Hematopoietic multipotent progenitor cell treated with erythropoietin and hydrocortisone succinate and interleukin-3 and kit ligand, for 4 days (in vitro differentiated cells): Measurements from ENCODE around the gene RNF146.
"Not testable (repeated sequence)": the region's sequence is repeated elsewhere in the genome, so short reads cannot be mapped to it uniquely, and the experiment has no call there.

Experiments
- DNase-seq: peaks from one replicate; pipeline ENCODE4 v3.0.0-alpha.2; 2015

The RNF146 gene

DNA sequence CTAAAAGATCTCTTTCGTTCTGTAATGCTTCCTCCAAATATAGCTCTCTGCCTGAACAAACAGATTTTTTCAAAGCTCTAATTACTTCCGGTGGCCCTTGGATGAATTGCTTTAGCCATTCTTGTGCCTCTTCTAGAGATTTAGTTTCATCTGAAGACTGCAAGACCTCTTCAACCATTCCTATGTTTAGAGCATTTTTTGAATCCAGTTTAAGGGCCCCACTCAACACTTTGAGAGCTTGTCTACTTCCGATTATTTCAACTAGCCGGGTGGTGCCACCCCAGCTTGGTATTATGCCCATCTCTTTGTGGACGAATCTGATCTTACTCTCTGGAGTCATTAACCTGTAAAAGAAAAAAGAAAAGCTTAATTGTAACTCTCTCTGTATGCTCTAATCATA, 23.3 kb downstream of the RNF146 start:
- no peak for DNase-seq

DNA sequence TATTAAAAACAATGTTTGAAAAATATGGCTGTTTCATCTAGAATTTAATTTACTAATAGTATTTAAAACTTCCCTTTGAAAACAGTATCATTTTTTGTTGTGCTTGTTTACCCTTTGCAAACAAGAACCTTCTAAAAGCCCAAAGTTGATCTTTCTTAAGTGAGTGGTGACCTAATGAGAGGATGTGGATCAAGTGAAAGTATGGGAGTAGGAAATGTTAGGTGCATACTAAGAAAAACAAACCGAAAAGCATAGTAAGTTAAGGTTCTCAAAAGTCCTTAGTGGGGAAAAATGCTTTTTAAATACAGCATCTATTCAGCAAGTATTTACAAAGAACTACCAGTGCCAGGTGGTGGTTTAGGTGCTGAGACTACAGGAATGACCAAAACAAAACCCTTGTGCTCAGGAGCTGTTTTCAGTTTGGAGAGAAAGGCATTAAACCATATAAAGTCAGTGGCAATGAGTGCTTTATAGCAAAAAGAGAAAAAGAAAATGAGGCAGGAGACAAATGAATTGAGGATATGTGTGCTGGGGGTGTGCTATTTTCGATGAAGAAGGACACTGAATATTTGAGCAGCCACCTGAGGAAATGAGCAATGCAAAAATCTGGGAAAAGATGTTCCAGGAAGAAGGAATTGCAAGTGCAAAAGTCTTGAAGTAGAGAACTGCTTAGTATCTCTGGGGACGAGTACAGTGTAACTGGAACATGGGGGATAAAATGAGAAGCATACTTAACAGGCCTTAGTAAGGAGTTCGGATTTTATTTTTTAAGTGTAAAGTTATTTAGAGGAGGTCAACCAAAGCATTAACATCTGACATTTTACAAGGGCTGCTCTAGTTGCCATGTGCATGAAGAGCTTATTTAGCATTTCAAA, 24.0 kb downstream of the RNF146 start:
- no peak for DNase-seq

DNA sequence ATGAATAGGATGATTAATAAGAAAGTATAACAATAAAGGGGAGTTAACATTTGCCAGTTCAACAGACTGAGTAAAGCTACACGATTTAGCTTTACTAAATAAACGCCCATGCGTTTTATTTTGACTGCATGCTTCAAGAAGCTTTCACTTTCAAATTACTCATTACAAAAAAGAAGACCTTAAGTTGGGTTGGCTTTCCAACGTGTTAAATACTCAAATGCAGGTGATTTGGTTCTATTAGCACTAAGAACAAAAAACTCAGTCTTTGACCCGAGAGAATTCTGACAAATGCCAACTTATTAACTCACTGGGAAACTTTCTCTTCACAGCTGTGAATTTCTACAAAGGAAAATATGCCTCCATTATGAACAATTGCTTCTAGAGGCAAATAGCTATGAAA, 24.8 kb downstream of the RNF146 start:
- no peak for DNase-seq

DNA sequence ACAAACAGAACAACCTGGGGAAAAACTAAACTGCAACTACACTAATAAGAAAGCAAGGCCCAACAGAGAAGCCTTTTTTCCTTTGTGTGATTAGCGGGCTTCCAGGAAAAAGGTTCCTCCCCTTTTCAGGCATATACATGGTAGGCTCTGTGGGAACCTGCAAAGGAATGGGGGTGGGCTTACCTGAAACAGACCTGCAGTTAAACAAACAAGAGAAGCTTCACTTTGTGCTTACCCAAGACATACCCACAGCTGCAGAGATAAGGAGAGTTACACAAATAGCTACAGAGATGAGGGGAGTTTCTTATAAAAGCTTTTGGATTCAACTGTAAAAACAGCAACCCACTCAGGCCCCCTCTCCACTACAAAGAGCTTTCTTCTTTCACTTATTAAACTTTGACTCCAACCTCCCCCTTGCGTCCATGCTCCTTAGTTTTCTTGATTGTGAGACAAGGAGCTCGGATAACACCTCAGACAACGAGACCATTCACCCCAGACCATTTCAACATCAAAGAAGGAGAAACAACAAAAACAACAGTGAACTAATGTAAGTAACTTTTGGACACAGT, 30.9 kb downstream of the RNF146 start:
- no peak for DNase-seq

DNA sequence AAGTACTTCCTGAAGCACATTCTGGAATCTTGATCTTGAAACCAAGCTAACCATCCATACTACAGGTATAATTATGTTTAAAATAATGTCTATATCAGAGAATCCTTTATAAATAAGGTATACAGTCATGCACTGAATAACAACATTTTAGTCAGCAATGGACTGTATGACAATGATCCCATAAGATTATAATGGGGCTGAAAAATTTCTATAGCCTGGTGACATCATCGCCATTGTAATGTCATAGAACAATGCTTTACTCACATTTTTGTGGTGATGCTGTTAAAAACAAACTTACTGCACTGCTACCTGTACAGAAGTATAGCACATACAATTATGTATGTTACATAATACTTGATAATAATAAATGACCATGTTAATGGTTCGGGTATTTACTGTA, 31.8 kb downstream of the RNF146 start:
- no peak for DNase-seq

DNA sequence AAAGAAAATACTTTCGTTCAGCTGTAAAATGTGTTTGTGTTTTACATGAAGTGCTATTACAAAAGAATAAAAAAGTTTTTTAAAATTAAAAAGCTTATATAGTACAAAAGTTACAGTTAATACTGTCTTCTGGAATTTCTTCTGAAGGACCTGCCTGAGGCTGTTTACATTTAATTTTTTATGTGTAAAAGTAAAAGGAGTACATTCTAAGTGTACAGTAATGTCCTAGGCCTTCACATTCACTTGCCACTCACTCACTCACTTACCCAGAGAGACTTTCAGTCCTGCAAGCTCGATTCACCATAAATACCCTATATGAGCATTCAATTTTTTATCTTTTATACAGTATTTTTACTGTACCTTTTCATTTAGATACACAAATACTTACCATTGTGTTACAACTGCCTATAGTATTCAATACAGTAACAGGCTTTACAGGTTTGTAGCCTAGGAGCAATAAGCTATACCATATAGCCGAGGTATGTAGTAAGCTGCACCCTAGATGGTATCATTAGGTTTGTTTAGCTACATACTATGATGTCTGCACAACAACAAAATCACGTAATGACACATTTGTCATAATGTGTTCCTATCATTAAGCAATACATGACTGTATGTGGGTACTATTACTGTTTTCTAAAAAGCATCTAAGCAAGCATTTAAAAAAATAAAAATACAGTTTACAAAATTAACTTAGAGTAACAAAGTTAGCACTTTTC, 33.0 kb downstream of the RNF146 start:
- DNase-seq = no peak

DNA sequence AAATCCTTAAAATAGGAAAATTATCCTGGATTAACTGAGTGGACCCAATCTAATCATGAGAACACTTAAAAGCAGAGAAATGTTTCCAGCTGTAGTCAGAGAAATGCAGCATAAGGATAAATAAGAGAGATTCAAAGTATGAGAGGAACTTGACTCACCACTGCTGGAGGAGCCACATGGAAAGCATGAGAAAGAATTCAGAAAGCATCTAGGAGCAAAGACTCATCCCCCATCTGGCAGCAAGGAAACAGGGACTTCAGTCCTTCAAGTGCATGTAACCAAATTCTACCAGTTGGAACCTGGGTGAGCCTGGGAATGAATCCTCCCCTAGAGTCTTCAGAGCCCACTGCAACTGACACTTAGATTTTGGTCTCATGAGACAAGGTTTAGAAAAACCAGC, 33.7 kb downstream of the RNF146 start:
- no peak for DNase-seq

DNA sequence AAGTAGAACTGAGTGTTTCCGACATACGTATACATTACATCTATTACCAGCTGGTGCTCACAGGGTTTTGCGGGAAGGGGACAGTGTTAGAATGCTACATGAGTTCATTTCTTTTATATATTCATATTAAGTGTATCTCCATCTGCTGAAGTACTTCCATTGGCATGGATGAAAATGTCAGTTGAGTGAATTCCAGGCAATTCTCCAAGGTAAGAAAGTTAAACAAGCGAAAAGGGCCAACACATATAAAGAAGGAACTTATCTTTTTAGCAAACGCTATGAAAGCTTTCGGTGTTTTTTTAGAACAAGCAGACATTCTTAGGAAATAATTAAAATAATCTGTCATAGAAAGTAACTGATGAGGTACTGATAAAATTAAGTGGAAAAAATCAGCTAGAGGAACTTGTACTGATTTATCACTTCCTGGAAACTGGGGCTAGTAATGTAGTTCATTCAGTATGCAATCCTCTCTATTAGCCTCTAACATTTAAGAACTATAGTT, 34.6 kb downstream of the RNF146 start:
- DNase-seq = no peak

DNA sequence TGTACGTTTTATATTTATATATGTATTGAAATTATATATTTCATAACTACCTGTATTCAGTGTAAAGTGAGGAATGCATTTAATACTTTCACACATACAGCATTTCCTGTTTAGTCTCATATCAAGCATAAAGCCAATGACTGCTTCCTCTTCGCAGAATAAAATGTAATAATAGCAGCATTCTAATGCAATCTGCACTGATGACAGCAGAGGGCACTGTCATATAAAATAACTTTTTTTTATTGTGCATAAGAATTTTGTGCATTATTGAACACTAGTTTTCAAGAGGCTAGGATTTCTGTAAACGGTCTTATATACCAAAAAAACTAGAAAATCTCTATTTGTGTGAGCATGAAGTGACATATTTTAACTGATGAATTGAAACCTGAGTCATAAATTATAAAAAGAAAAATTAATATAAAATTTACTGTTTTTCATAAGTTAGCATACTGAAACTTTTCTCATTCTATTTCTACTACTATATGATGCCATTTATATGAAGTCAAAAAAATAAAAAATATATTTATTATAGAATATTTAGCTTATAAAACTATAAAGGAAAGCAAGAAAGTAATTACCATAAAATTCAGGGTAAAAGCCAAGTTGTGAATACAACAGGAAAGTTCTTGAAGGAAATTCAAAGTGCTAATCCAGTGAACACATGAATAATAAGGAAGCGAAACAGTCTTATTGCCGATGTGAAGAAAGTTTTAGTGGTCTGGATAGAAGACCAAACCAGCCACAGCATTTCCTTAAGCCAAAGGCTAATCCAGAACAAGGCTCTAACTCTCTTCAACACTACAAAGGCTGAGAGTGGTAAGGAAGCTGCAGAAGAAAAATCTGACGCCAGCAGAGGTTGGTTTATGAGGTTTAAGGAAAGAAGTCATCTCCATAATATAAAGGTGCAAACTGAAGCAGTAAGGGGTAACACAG, 36.3 kb downstream of the RNF146 start:
- peak; percentile 85 for DNase-seq

DNA sequence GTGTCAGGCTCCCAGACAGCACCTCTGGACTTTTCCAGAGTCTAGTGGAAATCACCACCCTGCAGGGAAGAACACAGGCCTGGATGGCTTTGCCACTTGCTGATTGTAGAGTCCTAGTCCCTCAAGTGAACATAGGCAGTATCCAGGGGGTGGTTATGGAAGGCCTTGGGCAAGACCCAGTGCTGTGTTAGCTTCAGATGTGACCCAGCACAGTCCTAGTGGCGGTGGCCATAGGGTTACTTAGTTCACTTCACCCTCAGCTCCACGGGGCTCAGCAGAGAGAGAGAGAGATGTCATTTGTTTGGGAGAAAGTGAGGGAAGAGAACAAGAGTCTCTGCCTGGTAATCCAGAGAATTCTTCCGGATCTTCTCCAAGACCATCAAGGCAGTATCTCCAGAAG, 37.3 kb downstream of the RNF146 start:
- DNase-seq = no peak

DNA sequence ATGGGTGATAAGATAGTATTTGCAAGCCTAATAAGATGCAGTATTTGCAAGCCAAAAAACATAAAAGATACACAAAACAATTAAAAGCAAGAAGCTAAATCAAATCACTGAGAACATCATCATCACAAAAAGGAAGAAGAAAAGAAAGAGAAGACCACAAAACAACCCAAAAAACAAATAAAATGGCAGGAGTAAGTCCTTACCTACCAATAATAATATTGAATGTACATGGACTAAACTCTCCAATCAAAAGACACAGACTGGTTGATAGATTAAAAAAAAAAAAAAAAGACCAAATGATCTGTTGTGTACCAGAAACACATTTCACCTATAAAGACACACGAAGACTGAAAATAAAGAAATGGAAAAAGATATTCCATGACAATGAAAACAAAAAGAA, 39.1 kb downstream of the RNF146 start:
- no peak for DNase-seq

DNA sequence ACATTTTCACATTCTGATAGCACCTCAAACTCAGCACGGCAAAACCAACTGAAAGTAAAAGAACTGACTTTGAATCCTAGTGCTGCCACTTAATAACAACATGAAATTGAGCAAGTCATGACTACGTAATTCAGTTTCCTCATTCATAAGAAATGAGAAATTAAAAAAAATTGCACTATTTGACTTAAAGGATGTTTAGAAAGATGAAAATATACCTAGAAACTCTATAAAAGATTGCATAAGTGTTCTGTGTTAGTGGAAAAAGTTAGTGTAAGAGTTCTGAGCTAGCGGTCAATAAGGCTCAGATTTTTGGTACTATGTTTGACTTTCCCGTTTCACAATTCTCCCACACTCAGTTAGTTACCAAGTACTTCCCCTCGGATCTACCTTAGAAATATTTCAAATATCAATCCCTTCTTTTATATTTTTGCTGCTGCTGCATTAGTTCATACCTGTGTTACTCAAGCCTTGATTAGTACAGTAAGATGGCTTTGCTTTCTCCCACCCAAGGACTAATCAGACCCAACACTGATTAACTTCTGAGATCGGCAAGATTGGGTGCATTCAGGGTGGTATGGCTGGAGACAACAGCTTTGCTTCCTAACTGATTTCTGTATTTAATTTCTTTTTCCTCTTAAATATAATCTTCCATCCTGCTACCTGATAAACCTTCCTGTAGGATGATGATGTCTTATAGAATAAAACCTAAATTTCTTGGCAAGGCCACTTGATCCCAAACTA, 50.9 kb downstream of the RNF146 start:
- DNase-seq = no peak

DNA sequence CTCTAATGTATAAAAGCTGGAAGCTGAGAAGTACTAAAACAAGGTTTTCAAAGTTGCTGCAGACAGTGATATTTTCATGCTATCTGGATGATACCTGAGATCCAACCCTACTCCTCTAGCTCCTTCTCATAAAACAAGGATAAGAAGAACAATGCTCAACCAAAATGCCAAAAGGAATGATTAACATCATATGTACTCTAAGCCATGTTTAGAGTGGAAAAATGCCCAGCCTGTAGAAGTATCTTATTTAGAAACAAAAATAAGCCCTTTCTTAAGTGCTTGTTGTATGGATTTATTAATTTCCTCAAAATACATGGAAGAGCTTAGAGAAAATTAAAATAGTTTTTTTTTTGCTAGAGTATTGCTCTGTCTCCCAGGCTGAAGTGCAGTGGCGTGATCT, 53.0 kb downstream of the RNF146 start:
- DNase-seq = no peak

DNA sequence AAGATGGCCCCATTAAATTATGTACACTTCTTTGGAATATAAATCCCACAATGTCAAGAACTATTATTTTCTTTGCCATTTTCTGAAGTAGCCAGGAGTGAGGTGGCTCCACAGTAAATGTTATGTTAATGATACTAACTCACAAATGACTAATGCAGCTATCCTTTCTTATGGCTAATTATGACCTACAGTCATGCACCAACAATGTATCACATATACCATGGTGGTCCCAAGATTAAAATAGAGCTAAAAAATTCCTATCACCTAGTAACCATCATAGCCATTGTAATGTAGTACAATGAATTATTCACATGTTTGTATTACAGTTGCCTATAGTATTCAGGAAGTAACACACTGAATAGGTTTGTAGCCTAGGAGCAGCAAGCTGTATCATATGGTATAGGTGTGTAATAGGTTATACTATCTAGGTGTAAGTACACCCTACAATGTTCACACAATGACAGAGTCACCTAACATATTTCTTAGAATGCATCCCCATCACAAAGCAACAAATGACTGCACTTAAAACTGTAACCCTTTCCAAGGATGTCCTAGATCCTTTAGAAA, 61.5 kb downstream of the RNF146 start:
- DNase-seq = no peak

DNA sequence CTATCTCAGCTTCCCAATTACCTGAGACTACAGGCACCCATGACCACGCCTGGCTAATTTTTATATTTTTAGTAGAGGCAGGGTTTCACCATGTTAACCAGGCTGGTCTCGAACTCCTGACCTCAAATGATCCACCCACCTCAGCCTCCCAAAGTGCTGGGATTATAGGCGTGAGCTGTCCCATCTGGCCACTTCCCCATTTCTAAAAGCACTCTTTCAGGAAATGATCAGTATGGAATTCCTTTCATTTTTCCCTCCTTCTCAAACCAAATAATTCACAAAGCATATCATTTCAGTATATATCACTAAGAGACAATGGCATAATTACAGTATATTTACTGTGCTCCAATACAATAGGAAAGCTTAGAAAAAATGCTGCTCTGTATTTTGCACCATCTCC, 64.6 kb downstream of the RNF146 start:
- DNase-seq = not testable (repeated sequence)

DNA sequence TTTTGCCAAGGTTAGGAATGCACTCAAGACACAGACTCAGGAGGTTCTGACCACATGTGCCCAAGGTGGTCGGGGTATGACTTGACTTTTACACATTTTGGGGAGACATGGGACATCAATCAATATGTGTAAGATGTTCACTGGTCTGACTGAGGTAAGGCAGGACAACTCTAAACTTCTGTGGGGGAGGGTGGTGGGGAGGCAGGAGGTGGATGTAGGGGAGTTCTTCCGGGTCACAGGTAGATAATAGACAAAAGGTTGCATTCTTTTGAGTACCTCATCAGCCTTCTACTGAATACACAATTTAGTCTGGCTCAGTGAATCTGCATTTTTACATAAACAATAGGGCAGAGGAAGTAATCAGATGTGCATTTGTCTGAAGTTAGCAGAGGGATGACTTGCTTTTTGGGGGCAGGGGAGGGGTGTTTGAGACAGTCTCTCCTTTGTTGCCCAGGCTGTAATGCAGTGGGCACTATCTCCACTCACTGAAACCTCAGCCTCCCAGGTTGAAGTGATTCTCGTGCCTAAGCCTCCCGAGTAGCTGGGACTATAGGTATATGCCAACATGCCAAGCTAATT, 65.8 kb downstream of the RNF146 start:
- no peak for DNase-seq
